Right lobe of liver (tissue), 6 donors: ENCODE measurements around the gene POLR1B. TPM values are rescaled to one million over a fixed set of nuclear protein-coding genes. Genes with fewer than 3 reads are reported as not detected.

Experiments used
- ATAC-seq, 4 donors: fragments of 200-7000 bp; cut with Tn5 transposase; one replicate each; pipeline ENCODE4 v1.9.1; 2020; ENCODE audit warnings: mild to moderate bottlenecking in 4 of 4, moderate library complexity in 4 of 4
- DNase-seq, 3 donors: peaks; one replicate each; pipeline ENCODE4 v3.0.0-alpha.2; 2020
- H3K27ac ChIP-seq, 3 donors: fragments of 200-600 bp; one replicate each; pipeline ENCODE4 v1.8.0; 2022
- H3K27me3 ChIP-seq, 2 donors: fragments of 200-600 bp; one replicate each; pipeline ENCODE4 v1.8.0; 2022
- H3K36me3 ChIP-seq, 4 donors: fragments of 200-600 bp; sonication (generic) in 1 of 4; one replicate each; pipeline versions ENCODE4 v1.5.1 to v1.8.0; 2017 to 2022; ENCODE audit warnings: control low read depth in 1 of 4
- H3K4me1 ChIP-seq, 4 donors: fragments of 200-600 bp; sonication (generic) in 1 of 4; one replicate each; pipeline versions ENCODE4 v1.5.1 to v1.8.0; 2017 to 2022; ENCODE audit warnings: control low read depth in 1 of 4
- H3K4me3 ChIP-seq, 3 donors: fragments of 200-600 bp; one replicate each; pipeline ENCODE4 v1.8.0; 2022
- H3K9me3 ChIP-seq, 4 donors: fragments of 200-600 bp; sonication (generic) in 1 of 4; one replicate each; pipeline versions ENCODE4 v1.5.1 to v1.8.0; 2017 to 2022; ENCODE audit warnings: control low read depth in 1 of 4
- POLR2A ChIP-seq: fragments of 450-650 bp; IDR thresholded peaks from one replicate; pipeline ENCODE4 v1.6.1; 2017; ENCODE audit warnings: antibody characterized with exemption, mild to moderate bottlenecking
- WGBS: methylation state at CpG from one replicate; pipeline ENCODE4 v1.1.6; 2018; ENCODE audit warnings: low coverage, low lambda C conversion rate; ENCODE audit not compliant: insufficient coverage; ENCODE audit errors: missing lambda C conversion rate; 5-methylcytosine and 5-hydroxymethylcytosine counted together
- intact Hi-C, 2 donors: fragments of 100-400 bp; cut with DNase I; formaldehyde crosslinking; loops; one replicate each; pipeline versions ENCODE4 v1.11.2 to v1.14.1; 2022
- total RNA-seq, 6 experiments: library from RNA; depleted of rRNA in 2 of 6; stranded (reverse); fragments of >200 nt in 2 of 6; fragmentation: NEBNext Ultra II Directional in 3 of 6; extraction: Animal tissue kit (Norgen Biotek cat#: 25700) in 3 of 6; gene quantifications; one replicate each; pipeline versions ENCODE4 v1.1.0 to v1.2.4, GENCODE V29; 2016 to 2023
- TF ChIP-seq, protein P1 (sequence below), 4 donors: fragments of 200-600 bp in 3 of 4; fragments of 450-650 bp in 1 of 4; IDR thresholded peaks; one replicate each; pipeline versions ENCODE4 v1.5.1 to v1.8.0; 2016 to 2022; ENCODE audit warnings: antibody characterized with exemption in 4 of 4, mild to moderate bottlenecking in 2 of 4
- donor health status: DM: no; HTN: yes; CAD: no.
- donor health status: DM: no; HTN: no; CAD: no.
- donor health status: DM: no; HTN: no; CAD: no.
- donor health status: DM: no; HTN: yes; CAD: no.
- donor health status: DM: no; HTN: yes; CAD: no.

The POLR1B gene
- total RNA-seq, 6 experiments from 2014 or later, result 12.2 to 20.5 (median 16.1) TPM

DNA sequence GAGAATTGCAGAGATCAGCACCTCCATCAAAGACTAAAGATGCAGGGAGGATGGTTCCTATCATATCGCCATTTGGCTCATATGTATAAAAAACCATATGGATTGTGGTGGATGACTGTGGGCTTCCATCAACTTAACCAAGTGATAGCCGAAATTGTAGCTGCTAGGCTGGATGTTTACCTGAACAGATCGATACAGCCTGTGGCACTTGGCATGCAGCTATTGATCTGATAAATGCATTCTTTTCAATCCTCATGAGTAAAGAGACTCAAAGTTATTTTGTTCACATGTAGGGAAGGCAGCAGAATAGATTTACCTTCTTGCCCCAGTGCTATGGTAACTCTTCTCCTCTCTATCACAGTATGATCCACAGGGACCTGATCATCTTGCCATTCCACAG is 60.7 kb downstream of the POLR1B start:
- ATAC-seq (peak; percentile 9 to 44 (median 18)), DNase-seq (peak in 1 of 3 donors; percentile 14)
- no peak overlapping the region for H3K4me3 ChIP-seq
- TF ChIP-seq POLR2A, result no peak
- TF ChIP-seq, protein P1, sequence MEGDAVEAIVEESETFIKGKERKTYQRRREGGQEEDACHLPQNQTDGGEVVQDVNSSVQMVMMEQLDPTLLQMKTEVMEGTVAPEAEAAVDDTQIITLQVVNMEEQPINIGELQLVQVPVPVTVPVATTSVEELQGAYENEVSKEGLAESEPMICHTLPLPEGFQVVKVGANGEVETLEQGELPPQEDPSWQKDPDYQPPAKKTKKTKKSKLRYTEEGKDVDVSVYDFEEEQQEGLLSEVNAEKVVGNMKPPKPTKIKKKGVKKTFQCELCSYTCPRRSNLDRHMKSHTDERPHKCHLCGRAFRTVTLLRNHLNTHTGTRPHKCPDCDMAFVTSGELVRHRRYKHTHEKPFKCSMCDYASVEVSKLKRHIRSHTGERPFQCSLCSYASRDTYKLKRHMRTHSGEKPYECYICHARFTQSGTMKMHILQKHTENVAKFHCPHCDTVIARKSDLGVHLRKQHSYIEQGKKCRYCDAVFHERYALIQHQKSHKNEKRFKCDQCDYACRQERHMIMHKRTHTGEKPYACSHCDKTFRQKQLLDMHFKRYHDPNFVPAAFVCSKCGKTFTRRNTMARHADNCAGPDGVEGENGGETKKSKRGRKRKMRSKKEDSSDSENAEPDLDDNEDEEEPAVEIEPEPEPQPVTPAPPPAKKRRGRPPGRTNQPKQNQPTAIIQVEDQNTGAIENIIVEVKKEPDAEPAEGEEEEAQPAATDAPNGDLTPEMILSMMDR (IDR thresholded peaks at IDR 0.05), result no peak
- no peak overlapping the region for H3K27ac ChIP-seq
- 66% methylated on average over 3 of the region's 3 CpGs for WGBS
- H3K27me3 ChIP-seq, result no peaks in the 10 kb centered on the region
- no peaks in the 10 kb centered on the region for H3K36me3 ChIP-seq
- intact Hi-C loops, result no loop called here
- no peaks in the 10 kb centered on the region for H3K9me3 ChIP-seq
- peaks cover 0 to 22% (median 4%) of the 10 kb centered on the region in 4 donors for H3K4me1 ChIP-seq

DNA sequence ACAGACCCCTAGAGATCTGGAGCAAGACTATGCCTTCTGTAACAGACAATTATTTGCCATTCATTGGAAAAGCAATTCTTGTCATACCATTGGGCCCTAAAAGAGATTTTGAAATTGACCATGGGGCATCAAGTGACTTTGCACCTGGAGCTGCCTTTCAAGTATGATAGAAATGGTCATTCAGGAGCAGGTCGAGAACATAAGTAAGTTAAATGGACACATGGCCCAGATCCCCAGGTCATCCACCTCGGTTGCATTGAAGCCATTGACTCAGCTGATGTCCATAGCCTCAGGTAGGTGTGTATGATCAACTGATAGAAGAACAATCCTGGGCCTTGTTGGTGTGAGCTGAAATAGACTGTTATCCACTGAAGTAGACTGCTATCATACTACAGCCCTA is 61.5 kb downstream of the POLR1B start:
- no peaks in the 10 kb centered on the region for H3K27me3 ChIP-seq
- no peak for TF ChIP-seq POLR2A
- TF ChIP-seq, protein P1 (IDR thresholded peaks at IDR 0.05), result no peak
- H3K9me3 ChIP-seq, result no peaks in the 10 kb centered on the region
- H3K27ac ChIP-seq, result no peak overlapping the region
- no peak for ATAC-seq
- no peak overlapping the region for H3K4me3 ChIP-seq
- no peaks in the 10 kb centered on the region for H3K36me3 ChIP-seq
- DNase-seq, result peak in 1 of 3 donors; percentile 11
- H3K4me1 ChIP-seq, result peaks cover 0 to 23% (median 4%) of the 10 kb centered on the region in 4 donors
- intact Hi-C loops, result no loop called here
- WGBS, result 61% methylated on average over 2 of the region's 2 CpGs

DNA sequence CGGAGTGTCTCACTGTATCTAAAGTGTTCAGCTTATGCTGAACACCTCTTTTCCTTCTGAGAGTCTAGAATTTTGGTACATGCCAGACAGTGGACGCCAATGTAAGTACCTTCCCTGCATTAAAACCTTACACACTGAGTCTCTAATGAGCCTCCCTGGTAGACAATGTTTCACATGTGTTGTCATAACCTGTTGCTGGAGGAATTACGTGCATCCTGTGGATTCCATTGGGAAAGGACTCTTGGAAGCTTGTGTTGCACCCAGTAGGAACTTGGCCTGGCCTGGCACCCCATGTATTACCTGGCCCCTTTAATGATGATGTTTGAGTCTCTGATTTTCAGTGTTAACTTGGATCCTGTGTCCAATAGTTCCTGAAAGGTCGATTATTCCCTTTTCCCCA is 62.7 kb downstream of the POLR1B start:
- Histone ChIP-seq H3K4me1 (peaks cover 0 to 23% (median 4%) of the 10 kb centered on the region in 4 donors), H3K27ac (no peak overlapping the region), H3K27me3 (no peaks in the 10 kb centered on the region), H3K4me3 (no peak overlapping the region), H3K9me3 (no peaks in the 10 kb centered on the region), H3K36me3 (no peaks in the 10 kb centered on the region)
- intact Hi-C loops, result no loop called here
- DNase-seq (peak in 1 of 3 donors; percentile 4), ATAC-seq (no peak)
- WGBS, result 72% methylated on average over 3 of the region's 4 CpGs
- TF ChIP-seq POLR2A, result no peak

DNA sequence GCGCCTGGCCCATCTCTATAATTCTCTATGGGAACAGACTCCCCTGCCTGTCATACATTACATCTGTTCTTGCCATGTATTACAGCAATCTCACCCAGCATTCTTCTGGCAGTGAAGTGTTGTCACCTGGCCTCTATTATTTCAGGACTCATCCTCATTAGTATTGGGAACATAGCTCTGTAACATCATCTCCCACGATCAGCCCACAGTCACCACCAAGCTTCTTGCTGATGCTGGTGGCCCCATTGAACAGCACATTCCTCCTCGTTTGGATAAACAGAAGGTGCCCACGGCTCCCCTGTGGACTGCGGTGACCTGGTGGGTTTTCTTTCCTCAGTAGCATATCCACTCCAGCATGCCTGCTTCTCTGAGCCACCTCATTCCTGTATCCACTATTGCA is 63.7 kb downstream of the POLR1B start:
- no peaks in the 10 kb centered on the region for H3K9me3 ChIP-seq
- peaks cover 0 to 23% (median 4%) of the 10 kb centered on the region in 4 donors for H3K4me1 ChIP-seq
- H3K36me3 ChIP-seq, result no peaks in the 10 kb centered on the region
- TF ChIP-seq, protein P1 (IDR thresholded peaks at IDR 0.05), result no peak
- no peak for TF ChIP-seq POLR2A
- ATAC-seq (no peak), DNase-seq (peak in 1 of 3 donors; percentile 28)
- H3K27me3 ChIP-seq, result no peaks in the 10 kb centered on the region
- intact Hi-C loops, result no loop called here
- WGBS, result 84% methylated on average over 4 of the region's 5 CpGs
- no peak overlapping the region for H3K27ac ChIP-seq
- no peak overlapping the region for H3K4me3 ChIP-seq

DNA sequence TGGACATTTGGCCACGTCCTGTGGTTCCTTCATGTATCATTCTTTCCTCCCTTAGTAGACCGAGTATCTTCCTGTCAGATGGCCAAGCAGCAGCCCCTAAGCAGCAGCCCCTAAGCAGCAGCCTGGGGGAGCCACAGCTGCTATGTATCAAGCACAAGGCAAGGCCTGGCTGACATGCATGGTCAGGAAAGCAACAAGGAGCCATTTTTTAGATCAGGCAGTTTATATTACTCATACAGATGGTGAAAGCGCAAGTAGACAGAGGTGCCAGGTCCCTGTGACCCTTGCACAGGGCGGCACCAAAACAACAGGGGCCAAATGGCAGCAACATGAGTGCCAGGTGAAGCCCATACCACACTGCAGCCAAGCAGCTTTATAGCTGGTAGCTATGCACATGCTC is 64.3 kb downstream of the POLR1B start:
- intact Hi-C loops, result no loop called here
- DNase-seq (peak; percentile 60 to 78 (median 63)), ATAC-seq (peak; percentile 96 to 99 (median 98))
- H3K36me3 ChIP-seq, result no peaks in the 10 kb centered on the region
- TF ChIP-seq POLR2A, result no peak
- 31% methylated on average over 3 of the region's 4 CpGs for WGBS
- H3K4me3 ChIP-seq, result no peak overlapping the region
- peaks cover 0 to 23% (median 4%) of the 10 kb centered on the region in 4 donors for H3K4me1 ChIP-seq
- no peaks in the 10 kb centered on the region for H3K9me3 ChIP-seq
- peak overlapping the region in 2 of 3 donors; percentile 26 to 52 for H3K27ac ChIP-seq
- H3K27me3 ChIP-seq, result no peaks in the 10 kb centered on the region
